ENCODE measurements around the gene CASP3.

Gene CASP3

GRCh38 chr4:184675821-184676492 is 26.7 kb upstream of the CASP3 start:
- Histone ChIP-seq H3K4me3 (ENCODE audit: low read length, poor library complexity, severe bottlenecking) (no peak overlapping the region), H3K9me2 (replicated peaks; ENCODE audit: low read depth, low read length) (no peaks in the 10 kb centered on the region), H3F3A (ENCODE audit: low read depth) (no peaks in the 10 kb centered on the region; the same call in 1 of the 2 replicates), H3K9me3 (ENCODE audit: insufficient read depth, low read depth, low read length) (no peaks in the 10 kb centered on the region), H3K79me2 (ENCODE audit: insufficient read depth, low read length) (no peaks in the 10 kb centered on the region), H3K9ac (ENCODE audit: low read depth, low read length, poor library complexity, severe bottlenecking) (no peak overlapping the region), H4K20me1 (ENCODE audit: insufficient read depth, low read length, poor library complexity, severe bottlenecking) (no peaks in the 10 kb centered on the region), H3K36me3 (ENCODE audit: insufficient read depth, low read length) (0 out of 2 replicates have a peak, but pooled peaks cover 11% of the 10 kb centered on the region), H2AFZ (ENCODE audit: low read length) (no peak overlapping the region), H3K27me3 (ENCODE audit: insufficient read depth, low read length, poor library complexity, severe bottlenecking) (no peaks in the 10 kb centered on the region), H3K4me1 (ENCODE audit: insufficient read depth, low read length, poor library complexity, severe bottlenecking) (peaks cover 9% of the 10 kb centered on the region), H3K4me2 (ENCODE audit: low read depth, low read length, poor library complexity, severe bottlenecking) (peak overlapping the region; percentile 30)
- no peak for TF ChIP-seq CTCF (conservative IDR thresholded peaks at IDR 0.05; ENCODE audit: low read length)
- no peak for TF ChIP-seq EZH2phosphoT487 (IDR thresholded peaks at IDR 0.05; ENCODE audit: borderline replicate concordance)

GRCh38 chr4:184675018-184675417 is 25.8 kb upstream of the CASP3 start:
- Histone ChIP-seq H3K9me2 (replicated peaks; ENCODE audit: low read depth, low read length) (no peaks in the 10 kb centered on the region), H3K79me2 (ENCODE audit: insufficient read depth, low read length) (no peaks in the 10 kb centered on the region), H4K20me1 (ENCODE audit: insufficient read depth, low read length, poor library complexity, severe bottlenecking) (no peaks in the 10 kb centered on the region), H3F3A (ENCODE audit: low read depth) (no peaks in the 10 kb centered on the region; the same call in 1 of the 2 replicates), H3K36me3 (ENCODE audit: insufficient read depth, low read length) (0 out of 2 replicates have a peak, but pooled peaks cover 11% of the 10 kb centered on the region), H3K27me3 (ENCODE audit: insufficient read depth, low read length, poor library complexity, severe bottlenecking) (no peaks in the 10 kb centered on the region), H3K9ac (ENCODE audit: low read depth, low read length, poor library complexity, severe bottlenecking) (no peak overlapping the region), H3K4me3 (ENCODE audit: low read length, poor library complexity, severe bottlenecking) (no peak overlapping the region), H3K4me1 (ENCODE audit: insufficient read depth, low read length, poor library complexity, severe bottlenecking) (peaks cover 11% of the 10 kb centered on the region), H3K9me3 (ENCODE audit: insufficient read depth, low read depth, low read length) (no peaks in the 10 kb centered on the region), H2AFZ (ENCODE audit: low read length) (no peak overlapping the region), H3K4me2 (ENCODE audit: low read depth, low read length, poor library complexity, severe bottlenecking) (no peak overlapping the region)
- TF ChIP-seq CTCF (conservative IDR thresholded peaks at IDR 0.05; ENCODE audit: low read length): no peak
- TF ChIP-seq EZH2phosphoT487 (IDR thresholded peaks at IDR 0.05; ENCODE audit: borderline replicate concordance): no peak

GRCh38 chr4:184674011-184674410 is 24.8 kb upstream of the CASP3 start:
- no peak for TF ChIP-seq EZH2phosphoT487 (IDR thresholded peaks at IDR 0.05; ENCODE audit: borderline replicate concordance)
- TF ChIP-seq CTCF (conservative IDR thresholded peaks at IDR 0.05; ENCODE audit: low read length): no peak
- Histone ChIP-seq H3F3A (ENCODE audit: low read depth) (no peaks in the 10 kb centered on the region; the same call in 1 of the 2 replicates), H2AFZ (ENCODE audit: low read length) (no peak overlapping the region), H3K9me3 (ENCODE audit: insufficient read depth, low read depth, low read length) (no peaks in the 10 kb centered on the region), H3K79me2 (ENCODE audit: insufficient read depth, low read length) (no peaks in the 10 kb centered on the region), H3K27me3 (ENCODE audit: insufficient read depth, low read length, poor library complexity, severe bottlenecking) (no peaks in the 10 kb centered on the region), H3K4me3 (ENCODE audit: low read length, poor library complexity, severe bottlenecking) (no peak overlapping the region), H3K36me3 (ENCODE audit: insufficient read depth, low read length) (0 out of 2 replicates have a peak, but pooled peaks cover 11% of the 10 kb centered on the region), H3K4me2 (ENCODE audit: low read depth, low read length, poor library complexity, severe bottlenecking) (no peak overlapping the region), H3K9ac (ENCODE audit: low read depth, low read length, poor library complexity, severe bottlenecking) (no peak overlapping the region), H3K9me2 (replicated peaks; ENCODE audit: low read depth, low read length) (no peaks in the 10 kb centered on the region), H4K20me1 (ENCODE audit: insufficient read depth, low read length, poor library complexity, severe bottlenecking) (no peaks in the 10 kb centered on the region), H3K4me1 (ENCODE audit: insufficient read depth, low read length, poor library complexity, severe bottlenecking) (peaks cover 21% of the 10 kb centered on the region)
